Small intestine (tissue), 7 donors: Measurements from ENCODE around the gene SCAANT1. TPM values are rescaled to one million over a fixed set of nuclear protein-coding genes. Genes with fewer than 3 reads are reported as not detected.

Experiments
- DNase-seq, 2 donors: peaks; one replicate each; pipeline versions ENCODE4 v3.0.0 to v3.0.0-alpha.2; 2013
- FAIRE-seq: peaks from 2 replicates; lab custom pipeline; 2012; peaks lifted over from hg19 to GRCh38; lab: Jason Lieb, UNC
- H3K27ac ChIP-seq, 3 donors: one replicate each; pipeline ENCODE4 v1.5.1; 2013; ENCODE audit warnings: low read length in 2 of 3, mild to moderate bottlenecking in 2 of 3, control low read depth in 1 of 3, inconsistent platforms in 1 of 3, low read depth in 1 of 3, moderate library complexity in 1 of 3
- H3K27me3 ChIP-seq, 3 donors: one replicate each; pipeline ENCODE4 v1.6.1; 2013; ENCODE audit warnings: low read length in 3 of 3, inconsistent platforms in 1 of 3; ENCODE audit not compliant: control insufficient read depth in 3 of 3, insufficient read depth in 3 of 3
- H3K36me3 ChIP-seq, 3 donors: one replicate each; pipeline ENCODE4 v1.6.1; 2013; ENCODE audit warnings: low read length in 3 of 3, inconsistent platforms in 1 of 3, low read depth in 1 of 3, mild to moderate bottlenecking in 1 of 3, moderate library complexity in 1 of 3; ENCODE audit not compliant: control insufficient read depth in 3 of 3, insufficient read depth in 2 of 3
- H3K4me1 ChIP-seq, 3 donors: one replicate each; pipeline ENCODE4 v1.6.1; 2013; ENCODE audit warnings: low read length in 2 of 3, inconsistent platforms in 1 of 3, low read depth in 1 of 3, mild to moderate bottlenecking in 1 of 3, moderate library complexity in 1 of 3; ENCODE audit not compliant: control insufficient read depth in 3 of 3, insufficient read depth in 2 of 3
- H3K4me3 ChIP-seq, 3 donors: one replicate each; pipeline ENCODE4 v1.5.1; 2013; ENCODE audit warnings: low read length in 3 of 3, control low read depth in 1 of 3, inconsistent platforms in 1 of 3, low read depth in 1 of 3, mild to moderate bottlenecking in 1 of 3, moderate library complexity in 1 of 3
- H3K9me3 ChIP-seq, 2 donors: one replicate each; pipeline ENCODE4 v1.6.1; 2013; ENCODE audit warnings: low read depth in 1 of 2, low read length in 1 of 2; ENCODE audit not compliant: control insufficient read depth in 2 of 2, insufficient read depth in 1 of 2
- WGBS, 3 donors: extraction: QIAGEN DNeasy Blood & Tissue Kit; methylation state at CpG; one replicate each; pipeline ENCODE4 v1.1.7; 2013; 5-methylcytosine and 5-hydroxymethylcytosine counted together
- polyA plus RNA-seq, 4 donors: library from polyadenylated mRNA; stranded (reverse) in 3 of 4; unstranded in 1 of 4; fragments of 200-250 nt in 3 of 4; fragments of 120-200 nt in 1 of 4; gene quantifications; one replicate each; pipeline versions ENCODE4 v1.2.1 to v1.2.3, GENCODE V29; 2013
- donor health status: healthy with polysubstance abuse.
- donor health status: control.
- donor health status: control.
- donor health status: Bipolar disorder and iron deficiency.
- donor health status: healthy.

The SCAANT1 gene
- polyA plus RNA-seq, 4 donors, result 1.1 TPM; not detected in 3

GRCh38 chr3:63878394-63879060, 33.7 kb downstream of the SCAANT1 start:
- DNase-seq (no peak), FAIRE-seq (no peak)
- Histone ChIP-seq H3K4me1 (peaks cover 0 to 8% (median 7%) of the 10 kb centered on the region in 3 donors), H3K4me3 (no peak overlapping the region), H3K36me3 (no peaks in the 10 kb centered on the region), H3K9me3 (no peaks in the 10 kb centered on the region), H3K27me3 (no peaks in the 10 kb centered on the region), H3K27ac (no peak overlapping the region)
- WGBS, 3 donors, result 40 to 53% (median 47%) methylated on average over 2 of the region's 2 CpGs

- H3K9me3 ChIP-seq, result no peaks in the 10 kb centered on the region
- H3K27me3 ChIP-seq, result no peaks in the 10 kb centered on the region
- FAIRE-seq (no peak), DNase-seq (no peak)
- H3K36me3 ChIP-seq, result no peaks in the 10 kb centered on the region
- H3K4me1 ChIP-seq, result peaks cover 0 to 8% (median 7%) of the 10 kb centered on the region in 3 donors
- no peak overlapping the region for H3K27ac ChIP-seq
- no peak overlapping the region for H3K4me3 ChIP-seq
- WGBS, 3 donors, result 85% methylated on average over 3 of the region's 3 CpGs
These were observed 34.3 kb downstream of the SCAANT1 start for GRCh38 chr3:63877737-63878393.

DNA sequence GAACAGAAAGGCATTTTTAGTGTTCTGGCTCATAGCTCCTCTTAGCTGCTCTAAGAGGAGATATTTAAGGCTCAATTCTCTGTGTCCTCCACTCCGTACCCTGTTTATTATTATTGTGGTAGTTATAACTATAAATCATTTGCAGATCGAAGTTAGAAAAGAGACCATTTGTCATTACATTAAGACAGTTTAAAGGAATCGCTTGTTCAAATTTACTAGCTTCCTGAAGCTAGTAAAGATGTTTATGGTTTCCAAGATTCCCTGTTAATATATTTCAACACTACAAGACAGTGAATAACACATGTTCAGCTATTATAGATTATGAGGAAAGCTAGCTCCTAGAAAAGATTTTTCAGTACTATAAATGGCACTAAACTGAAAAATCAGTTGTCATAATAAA, 35.9 kb downstream of the SCAANT1 start:
- Histone ChIP-seq H3K27me3 (no peaks in the 10 kb centered on the region), H3K9me3 (no peaks in the 10 kb centered on the region), H3K27ac (no peak overlapping the region), H3K36me3 (no peaks in the 10 kb centered on the region), H3K4me1 (peaks cover 0 to 8% (median 3%) of the 10 kb centered on the region in 3 donors), H3K4me3 (no peak overlapping the region)
- 59 to 72% (median 60%) methylated on average over 3 of the region's 3 CpGs for WGBS, 3 donors
- FAIRE-seq, result no peak
- DNase-seq, result no peak

DNA sequence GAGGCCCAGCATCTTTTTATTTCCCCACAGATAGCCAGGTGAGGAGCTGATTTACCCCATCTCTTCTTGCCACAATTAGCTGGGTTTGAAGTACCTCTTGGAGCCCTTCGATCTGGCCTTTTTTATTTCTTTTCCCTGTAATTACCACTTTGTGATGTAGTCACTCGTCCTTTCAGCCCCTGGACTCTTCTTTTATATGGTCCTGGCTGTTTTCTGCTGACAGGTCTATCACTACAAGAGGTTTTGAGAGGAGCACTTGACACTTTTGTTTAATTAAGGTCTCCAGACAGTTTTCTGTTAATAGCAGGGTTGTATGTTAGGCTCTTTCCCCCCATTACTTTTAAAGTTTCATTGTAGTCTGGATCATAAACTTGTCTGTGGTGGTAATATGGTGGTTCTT, 36.7 kb downstream of the SCAANT1 start:
- Histone ChIP-seq H3K9me3 (no peaks in the 10 kb centered on the region), H3K4me3 (no peak overlapping the region), H3K4me1 (peaks cover 0 to 8% (median 0%) of the 10 kb centered on the region in 3 donors), H3K27ac (no peak overlapping the region), H3K36me3 (no peaks in the 10 kb centered on the region), H3K27me3 (no peaks in the 10 kb centered on the region)
- WGBS, 3 donors, result 86 to 98% (median 90%) methylated on average over 2 of the region's 2 CpGs
- DNase-seq, result no peak
- no peak for FAIRE-seq

DNA sequence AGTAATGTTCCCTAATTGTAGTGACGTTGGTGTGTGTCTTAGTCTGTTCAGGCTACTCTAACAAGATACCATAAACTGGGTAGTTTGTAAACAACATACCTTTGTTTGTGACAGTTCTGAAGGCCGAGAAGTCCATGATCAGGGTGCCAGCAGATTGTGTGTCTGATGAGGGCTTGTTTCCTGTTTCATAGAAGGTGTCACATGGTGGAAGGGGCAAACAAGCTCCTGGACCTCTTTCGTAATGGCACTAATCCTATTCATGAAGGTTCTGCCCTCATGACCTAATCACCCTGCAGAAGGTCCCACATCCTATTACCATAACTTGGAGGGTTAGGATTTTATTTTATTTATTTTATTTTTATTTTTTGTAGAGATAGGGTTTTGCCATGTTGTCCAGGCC, 37.4 kb downstream of the SCAANT1 start:
- FAIRE-seq (no peak), DNase-seq (no peak)
- H3K4me1 ChIP-seq, result peaks cover 0 to 8% (median 0%) of the 10 kb centered on the region in 3 donors
- H3K27me3 ChIP-seq, result no peaks in the 10 kb centered on the region
- no peaks in the 10 kb centered on the region for H3K9me3 ChIP-seq
- no peak overlapping the region for H3K27ac ChIP-seq
- WGBS, 3 donors, result 79 to 81% (median 80%) methylated on average over 3 of the region's 3 CpGs
- no peaks in the 10 kb centered on the region for H3K36me3 ChIP-seq
- H3K4me3 ChIP-seq, result no peak overlapping the region

DNA sequence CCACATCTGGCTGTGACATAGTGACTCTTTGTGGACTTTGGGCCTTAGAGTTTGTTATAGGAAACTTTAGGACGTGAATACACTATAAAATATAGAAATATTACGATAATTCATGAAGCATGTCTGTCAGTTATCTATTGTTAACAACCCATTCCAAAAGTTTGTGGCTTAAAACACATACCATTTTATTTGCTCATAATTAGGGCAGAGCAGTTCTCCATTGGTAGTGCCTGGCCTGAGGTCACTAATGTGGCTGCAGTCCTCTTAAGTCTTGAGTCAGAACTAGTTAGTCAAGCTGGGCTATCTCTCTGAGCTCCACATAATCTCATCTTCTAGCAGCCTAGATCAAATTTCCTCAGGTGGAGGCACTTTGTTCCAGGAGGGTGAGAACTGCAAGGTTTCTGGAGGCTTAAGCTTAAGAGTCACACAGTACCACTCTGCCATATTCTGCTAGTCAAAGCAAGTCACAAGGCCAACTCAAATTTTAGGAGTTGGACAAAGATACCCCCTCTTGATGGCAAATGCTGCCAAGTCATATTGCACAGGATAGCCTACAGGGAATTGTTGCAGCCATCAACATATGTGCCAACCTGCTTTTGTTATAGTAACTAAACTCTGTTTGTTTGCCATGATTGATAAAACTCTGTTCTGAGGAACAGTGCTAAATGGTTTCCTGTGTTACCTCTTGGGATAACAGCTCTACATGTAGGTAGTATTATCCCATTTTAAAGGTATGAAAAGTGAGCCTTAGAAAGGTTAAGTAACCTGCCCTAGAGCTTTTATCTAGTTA, 39.9 kb downstream of the SCAANT1 start:
- Histone ChIP-seq H3K36me3 (no peaks in the 10 kb centered on the region), H3K9me3 (no peaks in the 10 kb centered on the region), H3K4me1 (peaks cover 0 to 2% (median 0%) of the 10 kb centered on the region in 3 donors), H3K27me3 (no peaks in the 10 kb centered on the region), H3K4me3 (no peak overlapping the region), H3K27ac (no peak overlapping the region)
- WGBS, 3 donors, result 89 to 92% (median 91%) methylated on average over 2 of the region's 2 CpGs
- no peak for FAIRE-seq
- no peak for DNase-seq

- Histone ChIP-seq H3K9me3 (no peaks in the 10 kb centered on the region), H3K27me3 (no peaks in the 10 kb centered on the region), H3K27ac (no peak overlapping the region), H3K4me1 (no peaks in the 10 kb centered on the region), H3K4me3 (no peak overlapping the region), H3K36me3 (peaks cover 0 to 2% (median 0%) of the 10 kb centered on the region in 3 donors)
- no peak for FAIRE-seq
- no peak for DNase-seq
- 69 to 77% (median 75%) methylated on average over 2 of the region's 2 CpGs for WGBS, 3 donors
These were observed 41.6 kb downstream of the SCAANT1 start for GRCh38 chr3:63870615-63871005.

DNA sequence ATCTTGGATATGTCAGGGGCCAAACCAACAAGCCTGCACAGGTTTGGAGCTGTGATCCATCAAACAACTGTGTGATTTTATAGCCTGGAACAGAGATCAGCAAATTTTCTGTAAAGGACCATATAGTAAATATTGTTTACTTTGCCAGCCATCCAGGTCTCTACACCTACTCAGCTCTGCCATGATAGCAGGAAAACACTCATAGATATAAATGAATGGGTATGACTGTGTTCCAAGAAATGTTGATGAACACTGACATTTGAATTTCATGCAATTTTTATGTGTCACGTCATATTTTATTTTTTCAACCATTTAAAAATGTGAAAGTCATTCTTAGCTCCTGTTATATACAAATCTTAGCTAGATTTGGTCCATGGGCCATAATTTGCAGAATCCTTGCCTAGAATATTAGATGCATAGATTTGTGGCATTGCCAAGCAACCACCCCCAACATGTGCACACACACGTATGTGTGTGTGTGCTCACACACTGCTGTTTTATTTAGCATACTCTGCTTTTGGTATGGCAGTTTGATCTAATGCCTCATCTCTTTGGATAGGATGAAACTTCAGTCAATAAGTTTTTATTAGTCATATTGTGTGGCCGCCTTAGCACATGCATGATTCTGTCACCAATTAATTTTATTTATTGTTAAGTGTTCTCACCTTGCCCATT, 42.1 kb downstream of the SCAANT1 start:
- Histone ChIP-seq H3K4me3 (no peak overlapping the region), H3K4me1 (no peaks in the 10 kb centered on the region), H3K27ac (no peak overlapping the region), H3K9me3 (no peaks in the 10 kb centered on the region), H3K36me3 (peaks cover 0 to 2% (median 0%) of the 10 kb centered on the region in 3 donors), H3K27me3 (no peaks in the 10 kb centered on the region)
- no peak for FAIRE-seq
- DNase-seq, result no peak
- WGBS, 3 donors, result 83 to 89% (median 89%) methylated on average over 3 of the region's 3 CpGs
